NCI-H524 (cell line): ENCODE results near the gene LMBRD1.
A peak's percentile ranks its signal among the peaks of the same experiment; 100 is the strongest.
"Not testable (repeated sequence)": the region's sequence is repeated elsewhere in the genome, so short reads cannot be mapped to it uniquely, and the experiment has no call there.

ENCODE experiments used
- DNase-seq, 2 experiments: peaks; one replicate each; lab custom pipeline; 2025; lab: John Stamatoyannopoulos, UW

The LMBRD1 gene

DNA sequence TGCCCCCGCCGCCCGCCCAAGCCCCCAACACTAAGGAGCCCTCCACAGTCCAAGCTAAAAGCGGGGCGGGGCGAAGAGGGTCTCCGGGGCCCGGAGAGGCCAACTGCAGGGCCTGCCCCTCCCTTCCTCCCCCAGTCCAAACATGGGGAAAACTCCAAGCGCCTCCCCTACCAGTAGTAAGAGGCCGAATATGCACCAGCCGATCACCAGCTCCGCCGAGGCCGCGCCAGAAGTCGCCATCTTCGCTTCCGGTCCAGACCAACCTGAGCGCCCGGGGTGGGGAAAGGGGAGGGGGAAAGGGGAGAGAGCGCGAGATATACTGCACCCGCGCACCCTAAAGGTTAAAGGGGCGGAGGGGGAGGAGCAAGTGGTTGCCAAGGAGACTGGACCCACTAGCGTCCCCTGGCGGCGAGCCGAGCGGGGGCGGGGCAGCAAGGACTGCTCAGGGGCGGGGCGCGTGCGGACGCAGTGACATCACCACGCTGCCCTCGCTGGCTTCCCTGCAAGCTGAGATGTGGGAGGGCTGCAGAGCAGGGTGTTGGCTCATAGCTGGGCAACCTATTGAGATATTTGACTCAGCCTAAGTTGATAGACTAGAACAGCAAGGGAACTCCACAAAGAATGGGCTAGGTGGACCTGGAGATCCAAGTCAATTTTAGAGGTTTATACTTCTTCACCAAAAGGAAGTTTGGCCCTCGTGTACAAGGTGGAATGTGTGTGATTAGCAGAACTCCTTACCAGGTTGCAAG, at the start of gene LMBRD1:
Gene LMBRD1 (minus strand): TSS at position 369 of the 749 bp plus-strand sequence. CDS start 129 bp downstream, at position 240.
- DNase-seq, result peak; percentile 92 to 94

DNA sequence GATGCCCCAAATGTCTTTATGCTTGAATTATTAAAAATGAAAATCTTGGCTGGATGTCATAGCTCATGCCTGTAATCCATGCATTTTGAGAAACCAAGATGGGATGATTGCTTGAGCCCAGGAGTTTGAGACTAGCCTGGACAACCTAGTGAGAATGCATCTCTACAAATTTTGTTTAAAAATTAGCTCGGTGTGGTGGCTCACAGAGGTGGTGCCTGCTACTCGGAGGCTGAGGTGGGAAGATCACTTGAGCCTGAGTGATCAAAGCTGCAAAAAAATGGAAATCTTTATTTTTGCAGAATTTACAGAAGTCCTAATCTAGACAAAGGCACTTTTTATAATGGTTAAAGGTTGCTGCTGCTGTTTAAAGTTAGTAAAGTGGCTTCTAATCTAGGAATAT, 49.5 kb upstream of the LMBRD1 start:
- DNase-seq, result no peak

DNA sequence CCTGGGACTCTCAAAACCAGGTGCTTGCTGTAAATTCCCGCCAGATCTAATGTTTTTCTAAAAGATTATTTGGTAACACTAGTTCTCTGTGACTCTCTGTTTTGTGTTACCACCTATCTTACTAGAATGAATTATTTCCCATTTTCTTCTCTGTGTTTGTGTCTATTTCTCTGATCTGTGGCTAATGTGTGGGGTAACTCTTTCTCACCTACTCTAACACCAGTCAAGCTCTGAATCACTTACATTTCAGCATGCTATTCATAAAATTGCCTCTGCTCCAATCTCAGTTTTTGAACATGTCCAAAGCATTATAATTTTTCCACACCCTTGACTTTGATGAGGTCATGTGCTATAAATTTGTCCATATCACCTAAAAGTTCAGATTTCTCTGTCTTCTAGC, 46.4 kb upstream of the LMBRD1 start:
- no peak for DNase-seq

DNA sequence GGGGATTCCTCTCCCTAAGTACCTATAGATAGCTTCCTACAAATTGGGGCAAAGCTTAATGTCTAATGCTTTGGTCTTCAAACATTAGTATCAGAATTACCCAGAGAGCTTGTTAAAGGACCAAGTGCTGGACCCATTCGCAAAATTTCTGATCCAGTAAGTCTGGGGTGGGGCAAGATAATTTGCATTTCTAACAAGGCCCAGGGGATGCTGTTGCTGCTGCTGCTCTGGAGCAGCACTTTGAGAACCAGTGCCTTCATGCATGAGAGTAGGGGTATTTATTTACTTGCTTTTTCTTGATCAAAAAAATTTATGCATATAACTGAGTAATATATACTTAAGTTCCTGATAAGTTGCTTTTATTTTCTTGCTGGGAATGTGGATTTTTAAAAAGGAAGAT, 45.1 kb upstream of the LMBRD1 start:
- DNase-seq, result no peak

DNA sequence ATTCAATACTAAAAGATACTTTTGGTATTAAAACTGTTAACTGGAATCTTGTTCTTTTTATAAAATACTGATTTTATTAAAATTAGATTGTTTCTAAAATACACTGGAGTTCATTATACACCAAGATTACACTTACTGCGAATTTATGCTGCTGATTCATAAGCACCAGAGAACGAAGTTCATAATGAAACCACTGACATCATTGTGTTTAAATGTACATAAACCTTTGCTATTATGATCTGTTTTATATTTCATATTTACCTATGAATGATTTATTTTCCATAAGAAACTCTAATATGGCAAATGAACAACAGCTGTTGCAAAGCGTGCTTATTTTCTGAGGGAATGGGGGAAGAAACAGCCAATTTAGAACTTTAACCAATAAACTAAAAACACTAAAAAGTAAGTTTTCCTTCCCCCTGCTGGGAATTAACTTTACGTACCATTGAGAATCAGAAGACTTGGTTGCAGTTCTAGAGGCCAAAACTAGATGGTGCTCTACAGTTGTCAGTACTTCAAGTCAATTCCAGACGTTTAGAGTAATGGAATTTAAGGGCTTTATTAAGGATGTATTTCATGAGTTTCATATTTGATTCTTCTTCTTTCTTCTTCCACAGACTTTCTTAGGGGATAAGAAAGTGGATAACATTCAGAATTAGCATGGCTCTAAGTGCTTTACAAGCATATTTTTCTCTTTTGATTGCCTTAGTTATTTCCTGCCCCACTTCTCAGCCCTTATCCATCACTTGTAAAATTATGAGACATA, 38.8 kb upstream of the LMBRD1 start:
- DNase-seq, result peak; percentile 13 to 71

DNA sequence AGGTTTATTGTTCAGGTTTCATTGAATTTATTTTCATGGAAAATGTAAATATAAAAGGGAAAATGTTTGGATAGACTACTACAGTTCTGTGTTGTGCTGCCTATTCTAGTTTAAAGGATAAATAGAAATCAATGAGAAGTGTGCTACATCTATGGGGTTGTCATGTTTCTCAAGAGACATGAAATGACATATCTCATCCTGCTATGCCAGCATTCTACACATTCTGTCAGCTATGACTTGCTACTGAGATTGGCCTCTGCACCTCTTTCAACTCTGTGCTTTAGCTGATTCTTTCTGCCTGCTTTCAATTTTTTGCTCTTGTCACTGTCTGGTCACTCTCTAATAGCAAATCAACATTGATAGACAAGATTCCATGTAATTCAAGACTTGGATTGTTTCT, 35.7 kb upstream of the LMBRD1 start:
- no peak for DNase-seq

DNA sequence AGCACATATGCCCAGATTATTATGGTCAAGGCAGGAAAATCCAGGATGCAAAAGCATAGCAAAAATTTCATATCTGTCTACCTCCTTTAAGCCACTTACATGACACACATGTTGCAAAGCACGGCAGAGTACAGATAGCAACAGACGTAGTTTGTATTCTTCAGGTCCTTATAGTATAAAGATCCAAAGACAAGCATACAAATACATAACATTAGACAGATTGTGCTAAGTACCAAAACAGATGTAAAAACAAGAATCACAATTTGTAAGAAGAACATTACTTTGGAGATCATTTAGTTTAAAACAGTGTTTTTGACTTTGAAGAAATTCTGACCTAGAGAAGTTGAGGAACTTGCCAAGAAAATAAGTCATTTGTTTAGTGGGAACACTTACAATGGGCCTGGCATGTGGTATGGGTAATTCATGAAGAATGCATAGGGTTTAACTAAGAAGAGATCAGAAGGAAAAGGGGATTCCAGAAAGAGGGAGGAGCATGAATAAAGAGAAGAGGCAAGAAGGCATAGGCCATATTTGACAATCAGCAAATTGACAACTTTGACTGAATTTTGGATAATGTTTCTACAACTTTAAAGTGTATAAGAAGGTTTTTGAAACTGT, 30.6 kb upstream of the LMBRD1 start:
- DNase-seq, result no peak

DNA sequence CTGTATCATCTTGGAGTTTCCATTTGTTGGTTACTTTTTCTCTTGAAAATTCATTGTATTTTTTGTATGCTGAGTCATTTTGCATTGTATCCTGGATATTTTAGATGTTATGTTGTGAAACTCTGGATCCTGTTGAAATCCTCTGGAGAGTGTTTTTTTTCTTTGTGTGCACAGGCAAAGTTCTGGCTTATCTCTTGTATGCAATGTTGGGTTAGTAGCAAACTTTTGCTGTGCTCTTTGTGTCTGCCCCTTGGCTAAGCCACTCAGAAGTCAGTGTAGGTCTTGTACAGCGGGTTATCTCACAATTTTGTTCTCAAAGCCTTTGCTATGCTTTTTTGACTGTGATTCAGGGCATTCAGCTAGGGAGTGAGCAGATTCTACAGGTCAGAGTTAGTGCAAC, 29.1 kb upstream of the LMBRD1 start:
- DNase-seq, result no peak

DNA sequence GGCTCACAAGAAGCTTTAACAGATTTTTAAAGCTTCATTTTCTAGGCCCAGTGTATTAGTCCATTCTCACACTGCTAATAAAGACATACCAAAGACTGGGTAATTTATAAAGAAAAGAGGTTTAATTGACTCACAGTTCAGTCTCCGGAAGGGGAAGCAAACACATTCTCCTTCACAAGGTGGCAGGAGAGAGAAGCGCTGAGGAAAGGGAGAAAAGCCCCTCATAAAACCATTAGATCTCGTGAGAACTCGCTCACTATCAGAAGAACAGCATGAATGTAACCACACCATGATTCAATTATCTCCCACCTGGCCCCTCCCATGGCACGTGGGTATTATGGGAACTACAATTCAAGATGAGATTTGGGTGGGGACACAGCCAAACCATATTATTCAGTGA, 27.5 kb upstream of the LMBRD1 start:
- DNase-seq, result peak in 1 of 2 experiments; percentile 3

DNA sequence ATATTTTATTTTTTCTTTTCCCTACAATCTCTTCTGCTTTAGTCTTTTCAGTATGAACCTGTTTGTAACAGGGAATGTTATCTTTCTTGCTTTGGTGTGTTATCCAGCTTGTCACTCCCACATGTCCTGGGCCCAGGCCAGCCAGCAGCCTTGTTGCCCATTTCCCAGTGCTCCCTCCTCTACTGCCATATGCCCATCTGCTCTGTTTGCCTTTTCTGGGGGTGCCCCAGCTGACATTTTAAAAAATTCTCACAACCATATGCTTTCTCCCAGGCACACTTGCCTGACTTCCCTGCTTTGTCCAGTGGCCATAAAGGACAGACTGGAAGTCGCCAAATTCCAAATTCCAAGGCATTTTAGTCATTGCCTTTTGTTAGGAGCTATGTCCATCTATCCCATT, 23.6 kb upstream of the LMBRD1 start:
- DNase-seq, result peak in 1 of 2 experiments; percentile 15

DNA sequence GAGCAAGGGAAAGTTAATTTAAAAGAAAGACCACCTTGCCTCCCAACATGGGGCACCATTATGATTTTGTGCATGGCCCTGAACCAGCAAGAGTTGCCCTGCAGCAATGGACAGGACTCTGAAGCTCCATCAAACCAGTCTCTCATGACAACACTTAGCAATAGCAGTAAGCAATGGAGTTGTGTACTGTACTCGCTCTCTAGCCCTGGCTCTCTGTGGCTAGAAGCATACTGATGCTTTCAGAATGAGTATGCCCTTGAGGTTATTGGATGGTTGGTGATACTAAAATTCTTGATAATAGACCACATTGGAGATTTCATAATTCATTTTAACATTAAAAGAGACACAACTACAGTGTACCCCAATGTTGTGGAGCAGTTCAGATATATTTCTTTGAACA, 23.2 kb upstream of the LMBRD1 start:
- no peak for DNase-seq

DNA sequence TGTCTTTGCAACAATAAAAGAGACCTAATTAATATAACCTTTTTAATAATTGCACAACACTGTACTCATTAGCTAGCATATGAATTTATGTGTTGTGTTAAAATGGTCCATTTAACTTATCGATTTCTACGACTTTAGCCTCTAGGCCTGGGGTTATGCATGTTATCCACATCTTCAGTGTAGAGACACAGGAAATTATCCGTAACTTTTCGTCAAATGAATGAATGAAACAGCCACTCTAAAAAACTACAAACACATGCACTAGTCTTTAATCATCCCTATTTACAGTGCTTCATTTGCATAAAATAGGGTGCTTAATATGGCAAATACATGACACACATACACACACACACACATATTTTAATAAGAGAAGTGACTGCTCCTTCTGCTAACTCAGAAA, 22.3 kb upstream of the LMBRD1 start:
- no peak for DNase-seq

DNA sequence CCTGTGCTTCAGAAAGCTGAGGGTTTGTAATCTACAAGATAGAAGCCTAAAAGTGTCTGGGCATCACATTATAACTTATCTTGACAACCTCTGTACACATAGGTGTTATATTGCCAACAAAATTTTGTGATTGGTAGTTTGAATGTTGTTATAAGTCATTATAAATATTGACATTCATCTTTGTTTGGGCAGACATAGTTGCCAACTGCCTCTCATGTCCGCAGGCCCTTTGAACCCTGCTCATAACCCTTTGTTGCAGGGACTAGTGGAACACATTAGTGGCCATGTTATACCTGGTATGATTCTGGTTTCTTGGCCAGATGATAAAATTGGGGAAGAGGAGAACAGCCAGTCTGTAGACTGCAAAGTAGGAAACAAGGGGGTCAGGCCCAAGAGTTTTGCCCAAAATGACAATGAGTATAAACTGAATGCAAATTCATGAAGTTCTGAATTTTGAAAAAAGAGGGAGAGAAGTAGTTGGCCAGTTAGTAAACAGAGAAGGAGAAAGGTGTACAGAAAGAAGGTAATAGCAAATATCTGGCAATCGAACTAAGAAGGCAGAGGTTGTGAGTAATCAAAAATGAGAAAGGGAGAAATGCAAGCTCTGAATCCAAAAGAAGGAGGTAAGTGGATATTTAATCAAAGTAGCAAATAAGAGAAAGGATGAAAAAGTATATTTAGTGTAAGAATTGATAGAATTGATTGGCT, 21.6 kb upstream of the LMBRD1 start:
- no peak for DNase-seq

DNA sequence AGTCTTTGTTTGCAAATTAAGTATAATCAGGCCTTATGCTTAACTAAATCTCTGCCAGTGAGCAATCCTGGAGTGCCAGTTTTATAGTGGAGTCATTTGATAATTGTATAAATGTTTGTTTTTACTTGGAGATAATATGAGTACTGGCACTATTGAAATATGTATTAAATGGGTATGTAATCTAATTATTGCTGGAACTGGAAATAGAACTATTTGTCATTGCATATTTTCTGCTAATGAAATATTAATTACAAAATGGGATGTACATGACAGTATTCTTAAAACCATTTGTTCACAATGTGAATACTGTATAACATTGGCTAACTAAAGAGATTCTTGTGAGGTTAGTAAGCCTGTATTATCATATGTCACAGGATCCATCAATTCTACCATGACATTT, 20.5 kb upstream of the LMBRD1 start:
- DNase-seq, result no peak

DNA sequence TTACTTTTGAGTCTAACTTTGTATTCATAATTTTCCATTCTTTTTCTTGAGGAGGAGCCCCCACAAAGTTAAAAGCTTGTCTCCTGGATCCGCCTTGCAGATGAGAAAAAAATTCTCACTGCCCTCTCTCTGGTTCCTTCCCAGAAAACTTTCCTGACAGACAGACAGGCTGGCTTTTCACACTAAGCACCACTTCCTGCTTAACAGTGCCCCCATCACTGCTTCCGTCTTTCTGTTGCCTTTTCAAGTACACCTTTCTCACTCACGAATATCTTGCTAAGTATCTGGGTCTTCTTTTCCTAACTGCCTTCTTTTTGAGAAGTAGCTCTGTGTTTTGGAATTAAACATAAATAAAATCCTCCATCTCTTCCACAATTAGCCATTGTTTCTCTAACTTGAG, 19.8 kb upstream of the LMBRD1 start:
- no peak for DNase-seq

DNA sequence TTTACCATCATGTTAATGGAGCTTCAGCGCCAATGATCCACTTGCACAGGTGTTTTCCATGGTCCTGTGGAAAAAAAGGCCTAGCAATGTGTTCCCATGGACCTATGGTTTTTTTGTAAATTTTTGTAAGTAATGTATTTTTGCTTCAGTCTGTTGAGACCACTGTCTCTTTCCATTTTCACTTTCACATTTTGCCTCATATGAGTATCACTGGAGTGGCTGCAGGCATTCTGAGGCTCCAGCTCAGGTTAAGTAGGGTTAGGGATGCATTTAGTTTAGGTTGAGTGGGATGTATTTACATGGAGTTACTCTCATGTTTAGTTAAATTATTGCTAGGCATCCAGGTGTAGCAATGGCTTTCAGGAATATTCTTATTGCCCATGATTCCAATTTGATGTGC, 19.2 kb upstream of the LMBRD1 start:
- no peak for DNase-seq

DNA sequence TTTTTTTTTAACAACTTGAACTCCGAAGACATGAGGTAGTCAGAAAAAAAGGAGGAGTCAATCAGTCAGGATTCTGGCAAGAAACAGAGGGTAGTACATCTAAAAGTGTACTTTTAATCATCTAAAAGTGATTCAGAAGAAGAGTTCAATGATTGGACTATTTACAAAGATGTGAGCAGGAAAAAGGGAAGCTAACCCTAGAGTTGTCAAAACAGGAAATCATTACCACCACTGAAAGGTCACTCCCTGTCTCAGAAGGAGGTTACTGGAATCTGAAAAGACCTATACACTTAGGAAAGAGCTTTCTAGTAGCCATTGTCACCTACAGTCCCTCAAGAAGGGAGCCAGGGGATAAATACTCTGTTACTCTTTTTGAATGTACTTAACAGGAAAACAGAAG, 16.7 kb upstream of the LMBRD1 start:
- DNase-seq, result no peak

DNA sequence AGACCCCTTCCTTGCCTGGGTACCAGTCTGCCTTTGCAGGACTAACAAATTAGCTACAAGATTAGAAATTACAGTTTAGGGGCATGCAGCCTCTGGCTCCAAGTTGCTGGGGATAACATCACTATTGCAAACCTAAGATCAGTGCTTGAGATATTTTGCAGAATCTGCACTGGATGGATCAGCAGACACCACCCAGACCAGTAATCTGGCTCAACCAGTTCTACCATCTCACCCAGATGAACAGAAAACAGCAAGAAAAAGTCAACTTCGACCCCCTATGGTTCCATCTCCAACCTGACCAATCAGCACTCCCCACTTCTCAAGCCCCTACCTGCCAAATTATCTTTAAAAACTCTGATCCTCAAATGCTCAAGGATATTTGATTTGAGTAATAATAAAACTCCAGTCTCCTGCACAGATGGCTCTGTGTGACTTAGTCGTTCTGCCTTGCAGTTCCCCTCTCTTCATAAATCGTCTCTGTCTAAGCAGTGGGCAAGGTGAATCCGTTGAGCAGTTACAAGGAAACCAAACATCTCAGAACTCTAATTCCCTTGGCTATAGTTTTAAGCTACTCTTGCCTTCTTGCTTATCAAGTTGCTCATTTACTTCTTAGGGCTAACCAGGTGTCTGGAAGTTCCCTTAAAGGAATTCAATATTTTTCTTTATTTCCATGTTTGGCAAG, 16.1 kb upstream of the LMBRD1 start:
- no peak for DNase-seq

DNA sequence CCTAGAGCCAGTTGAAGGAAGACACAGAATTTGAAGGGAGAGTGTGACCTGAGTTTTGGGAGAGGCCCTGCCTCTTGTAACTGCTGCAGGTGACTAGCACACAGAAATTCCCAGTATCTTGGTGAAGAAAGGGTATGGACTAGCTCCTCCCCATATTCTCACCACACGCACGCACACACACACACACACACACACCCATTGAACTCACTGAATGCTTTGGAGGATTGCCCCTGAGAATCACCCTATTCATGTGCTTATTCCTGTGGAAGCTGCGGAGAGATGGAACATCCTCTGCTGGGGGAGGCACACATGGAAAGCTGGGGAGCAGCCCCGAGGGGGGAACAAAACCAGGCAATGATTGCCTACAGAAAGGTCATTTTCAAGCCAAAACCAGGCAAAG, 6.2 kb upstream of the LMBRD1 start:
- no peak for DNase-seq

DNA sequence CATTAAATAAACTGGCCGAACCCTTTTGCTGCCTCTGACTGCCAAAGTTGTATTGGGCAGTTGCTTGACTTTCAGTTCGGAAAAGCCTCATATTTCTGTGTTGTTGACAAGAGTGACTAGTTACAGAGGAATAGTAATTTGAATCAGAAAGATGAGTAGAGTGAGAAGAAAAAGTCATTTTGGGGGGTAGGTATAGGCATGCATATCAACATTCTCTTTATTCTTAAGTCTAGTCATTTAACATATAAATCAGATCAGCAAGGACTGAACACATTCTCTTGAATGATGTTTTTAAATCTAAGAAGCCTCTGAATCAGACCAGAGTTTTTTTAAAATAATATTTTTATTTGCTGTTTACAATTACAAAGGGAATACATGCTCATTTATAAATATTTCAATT, 4.9 kb upstream of the LMBRD1 start:
- DNase-seq, result no peak

DNA sequence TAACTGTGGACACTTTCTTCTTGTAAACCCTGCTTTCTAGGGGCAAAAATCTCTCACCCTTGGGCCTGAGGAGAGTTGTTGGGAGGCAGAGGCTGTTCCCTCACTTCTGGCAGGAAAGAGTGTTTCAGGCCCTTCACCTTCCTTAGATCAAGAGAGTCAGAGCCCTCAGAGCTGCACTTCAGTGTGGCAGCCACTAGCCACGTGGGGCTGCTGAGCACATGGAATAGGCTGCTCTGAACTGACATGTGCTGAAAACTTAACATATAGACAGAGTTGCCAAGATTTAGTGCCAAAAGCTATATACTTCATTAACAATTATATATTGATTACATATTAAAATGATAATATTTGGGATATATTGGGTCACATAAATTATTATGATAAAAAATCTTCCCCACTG, 4.4 kb upstream of the LMBRD1 start:
- no peak for DNase-seq

DNA sequence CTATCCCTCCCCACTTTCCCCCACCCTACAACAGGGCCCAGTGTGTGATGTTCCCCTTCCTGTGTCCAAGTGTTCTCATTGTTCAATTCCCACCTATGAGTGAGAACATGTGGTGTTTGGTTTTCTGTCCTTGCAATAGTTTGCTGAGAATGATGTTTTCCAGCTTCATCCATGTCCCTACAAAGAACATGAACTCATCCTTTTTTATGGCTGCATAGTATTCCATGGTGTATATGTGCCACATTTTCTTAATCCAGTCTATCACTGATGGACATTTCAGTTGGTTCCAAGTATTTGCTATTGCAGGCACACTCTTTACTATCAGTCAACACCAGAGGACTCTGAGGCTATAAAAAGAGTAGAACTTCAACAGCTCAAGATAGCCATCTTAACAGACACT, 2.0 kb upstream of the LMBRD1 start:
- not testable (repeated sequence) for DNase-seq
